Stimulated activated CD4-positive, alpha-beta T cell treated with anti-CD3 and anti-CD28 coated beads, Interleukin-15, amount 100 ng/mL, for 48 hours (primary cell): ENCODE results near the gene CCDC97.
A peak's percentile ranks its signal among the peaks of the same experiment; 100 is the strongest.

Source experiments
- DNase-seq, 2 donors: peaks; one replicate each; pipeline ENCODE4 v3.0.0-alpha.2; 2020; ENCODE audit warnings: low read depth in 2 of 2

The CCDC97 gene

GRCh38 chr19:41298348-41298964, 11.5 kb upstream of the CCDC97 start:
- no peak for DNase-seq

GRCh38 chr19:41299046-41299754, 10.8 kb upstream of the CCDC97 start:
- no peak for DNase-seq

GRCh38 chr19:41299755-41300089, 10.2 kb upstream of the CCDC97 start:
- no peak for DNase-seq

- DNase-seq: no peak
These were observed 9.4 kb upstream of the CCDC97 start for GRCh38 chr19:41300555-41300954.

- DNase-seq: peak; percentile 48 to 64
These were observed 7.2 kb upstream of the CCDC97 start for GRCh38 chr19:41302624-41303351.

- DNase-seq: no peak
These were observed 6.0 kb upstream of the CCDC97 start for GRCh38 chr19:41303954-41304353.

GRCh38 chr19:41304706-41305483, 5.1 kb upstream of the CCDC97 start:
- DNase-seq: no peak

- no peak for DNase-seq
These were observed 3.8 kb upstream of the CCDC97 start for GRCh38 chr19:41305927-41306793.

- DNase-seq: no peak
These were observed 2.7 kb upstream of the CCDC97 start for GRCh38 chr19:41307090-41307875.

- DNase-seq: no peak
These were observed 2.0 kb upstream of the CCDC97 start for GRCh38 chr19:41307954-41308449.

GRCh38 chr19:41308450-41309179, 1.4 kb upstream of the CCDC97 start:
- DNase-seq: peak; percentile 80 to 88

GRCh38 chr19:41309180-41310032, 566 bp upstream of the CCDC97 start:
- no peak for DNase-seq

GRCh38 chr19:41311072-41311471, 1.1 kb downstream of the CCDC97 start:
- DNase-seq: no peak

- no peak for DNase-seq
These were observed 1.6 kb downstream of the CCDC97 start for GRCh38 chr19:41311613-41312012.

GRCh38 chr19:41316306-41316920, 6.4 kb downstream of the CCDC97 start:
- DNase-seq: no peak

- DNase-seq: no peak
These were observed 8.9 kb downstream of the CCDC97 start for GRCh38 chr19:41318696-41319499.

GRCh38 chr19:41319500-41320184, 9.7 kb downstream of the CCDC97 start:
- DNase-seq: no peak
